Ramos (cell line): ENCODE results near the gene CNTN6.

ENCODE experiments used
- in situ Hi-C: fragments of 300-500 bp; cut with MboI; formaldehyde crosslinking; loops from one replicate; pipeline ENCODE4 v1.14.3; 2022; ENCODE audit warnings: low sequenced_read_pairs; ENCODE audit not compliant: unreplicated experiment

CNTN6 gene

DNA sequence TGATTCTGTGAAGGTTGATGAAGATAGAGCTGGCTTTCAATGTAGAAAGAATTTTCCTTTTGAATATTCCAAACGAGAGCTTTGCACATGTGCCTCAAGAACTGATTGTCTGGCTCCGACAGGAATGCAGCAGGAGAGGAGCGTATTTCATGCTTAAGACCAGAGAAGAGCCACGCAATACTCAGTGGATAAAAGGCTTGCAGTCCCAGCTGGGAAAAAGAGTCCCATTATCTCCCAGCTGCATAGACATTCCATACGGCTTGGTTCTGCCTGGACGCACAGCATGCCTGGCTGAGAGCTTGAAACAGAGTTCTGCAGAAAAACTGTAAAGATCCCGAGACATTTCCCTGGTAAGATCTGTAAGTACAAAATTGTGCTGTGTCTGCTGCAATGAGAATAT is at the start of gene CNTN6:
TSS of gene CNTN6 (plus strand) at position 254 of the 400 bp plus-strand sequence. CDS start 54,985 bp downstream, outside the sequence.
- in situ Hi-C loops = no loop called here

DNA sequence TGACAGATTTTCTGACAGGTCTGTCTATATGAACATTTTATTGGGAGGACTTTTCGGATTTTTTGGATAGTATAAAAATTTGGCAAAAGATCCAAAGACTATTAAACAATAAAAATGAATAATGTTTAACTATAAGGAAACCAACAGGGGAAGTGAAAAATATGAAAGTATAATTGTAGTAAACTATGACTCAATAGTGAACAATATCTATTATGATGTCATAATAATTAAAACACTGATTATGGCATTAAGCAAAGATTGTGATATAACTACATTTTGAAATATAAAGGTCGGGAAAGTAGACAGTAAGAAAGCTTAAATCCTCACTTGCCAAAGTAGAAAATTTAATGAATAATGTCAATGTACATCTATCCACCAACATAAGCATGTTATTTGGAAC is 44.3 kb upstream of the CNTN6 start:
- in situ Hi-C loops = no loop called here

DNA sequence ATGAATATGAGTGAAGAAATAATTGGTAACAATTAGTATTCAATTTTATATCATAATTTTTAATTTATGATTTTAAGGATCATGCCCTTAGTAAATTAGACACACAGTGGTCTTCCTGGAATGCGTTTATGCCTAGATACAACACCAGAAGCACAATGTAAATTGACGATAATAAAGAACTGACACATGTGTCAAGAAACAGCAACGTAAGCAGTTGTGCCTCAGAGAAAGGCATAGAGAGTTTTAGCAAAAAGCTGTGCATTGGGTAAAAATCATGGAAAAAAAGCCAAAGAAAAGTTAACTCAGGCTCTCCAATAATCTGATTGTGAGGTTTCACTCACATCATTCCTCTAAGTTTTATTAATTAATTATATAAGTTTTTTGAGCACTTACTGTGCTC is 37.0 kb upstream of the CNTN6 start:
- in situ Hi-C loops = no loop called here

DNA sequence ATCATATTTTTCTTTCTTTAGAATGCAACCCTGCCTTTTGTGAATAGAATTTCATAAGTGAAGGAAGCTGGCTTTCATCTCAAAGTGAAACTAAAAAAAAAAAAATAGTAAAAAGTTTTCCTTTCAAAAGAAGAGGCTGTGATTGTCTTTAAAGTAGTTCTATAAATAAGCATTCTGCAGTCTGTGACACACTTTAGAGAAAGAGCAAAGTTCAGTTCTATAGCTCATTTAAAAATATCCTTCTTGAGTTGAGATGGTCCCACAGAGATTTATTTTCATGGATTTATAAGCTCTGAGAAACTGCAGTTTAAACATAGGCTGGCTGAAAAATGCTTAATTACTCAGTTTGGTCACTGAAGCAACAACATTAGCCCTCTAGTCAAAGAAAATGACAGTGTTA is 36.1 kb upstream of the CNTN6 start:
- in situ Hi-C loops = no loop called here

DNA sequence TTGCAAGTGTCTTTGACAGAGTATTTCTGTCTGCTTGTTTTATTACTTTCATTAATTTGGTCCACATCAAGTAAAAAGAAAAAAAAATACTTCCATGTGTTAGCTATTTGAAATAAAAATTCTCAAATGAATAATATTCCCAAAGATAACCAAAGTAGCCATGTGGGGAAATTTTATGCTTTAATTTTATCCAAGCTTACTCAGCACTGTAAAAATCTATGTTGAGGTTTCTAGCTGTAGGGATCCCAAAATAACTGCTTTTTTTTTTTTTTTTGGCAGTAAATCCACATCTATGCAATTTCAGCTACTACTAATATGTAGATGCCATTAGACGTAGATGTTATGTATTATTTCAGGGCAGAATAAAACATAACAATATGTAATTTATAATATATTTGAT is 35.4 kb upstream of the CNTN6 start:
- in situ Hi-C loops = no loop called here

DNA sequence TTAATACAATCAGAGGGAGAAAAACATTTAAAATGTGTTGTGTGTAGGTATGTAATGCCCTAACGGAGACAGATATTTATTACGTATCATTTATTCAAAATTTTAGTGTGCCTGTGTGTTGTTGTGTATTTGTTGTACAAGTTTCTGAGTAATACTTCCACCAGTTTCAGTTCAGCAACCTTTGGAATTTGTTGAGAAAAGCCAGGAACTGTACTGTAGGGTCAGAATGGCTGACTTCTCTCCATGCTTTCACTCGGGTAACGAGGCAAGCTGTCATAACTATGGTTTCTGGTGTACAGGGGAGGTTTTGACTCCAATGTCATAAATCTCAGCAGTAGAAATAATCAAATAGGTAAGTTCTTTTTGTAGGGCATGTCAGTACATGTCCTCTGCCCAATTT is 23.8 kb upstream of the CNTN6 start:
- in situ Hi-C loops = no loop called here

DNA sequence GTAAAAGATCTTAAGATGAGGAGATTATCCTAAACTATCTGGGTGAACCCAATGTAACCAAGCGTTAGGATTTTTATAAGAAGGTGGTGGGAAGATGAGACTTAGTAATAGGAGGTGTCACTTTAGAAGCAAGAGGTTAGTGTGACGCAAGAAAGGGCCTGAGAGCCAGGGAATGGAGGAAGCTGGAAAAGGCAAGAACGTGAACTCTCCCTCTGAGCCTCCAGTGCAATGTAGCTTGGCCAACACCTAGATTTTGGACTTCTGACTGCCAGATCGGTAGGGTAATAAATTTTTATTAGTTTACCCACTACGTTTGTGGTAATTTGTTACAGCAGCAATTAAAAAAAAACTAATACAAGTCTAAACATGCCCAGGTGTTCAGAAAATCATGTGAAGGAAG is 20.8 kb upstream of the CNTN6 start:
- in situ Hi-C loops = no loop called here

DNA sequence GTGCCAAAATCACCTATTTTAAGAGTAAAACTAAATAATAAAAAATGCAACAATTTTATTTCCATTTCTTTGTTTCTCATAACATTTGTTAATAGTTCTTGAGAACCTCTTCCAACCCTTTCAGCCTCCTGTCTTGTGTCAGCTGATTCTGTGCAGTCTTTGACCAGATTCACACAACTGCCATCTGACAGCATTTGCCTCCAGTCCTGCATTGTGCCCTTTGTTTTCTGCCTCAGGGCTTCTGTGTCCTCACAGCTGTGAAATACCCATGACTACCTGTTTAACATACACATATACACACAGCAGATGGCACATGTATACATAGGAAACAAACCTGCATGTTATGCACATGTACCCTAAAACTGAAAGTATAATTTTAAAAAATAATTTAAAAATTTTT is 13.2 kb upstream of the CNTN6 start:
- in situ Hi-C loops = no loop called here

- in situ Hi-C loops = no loop called here
These were observed 10.7 kb upstream of the CNTN6 start for GRCh38 chr3:1082108-1082507.

DNA sequence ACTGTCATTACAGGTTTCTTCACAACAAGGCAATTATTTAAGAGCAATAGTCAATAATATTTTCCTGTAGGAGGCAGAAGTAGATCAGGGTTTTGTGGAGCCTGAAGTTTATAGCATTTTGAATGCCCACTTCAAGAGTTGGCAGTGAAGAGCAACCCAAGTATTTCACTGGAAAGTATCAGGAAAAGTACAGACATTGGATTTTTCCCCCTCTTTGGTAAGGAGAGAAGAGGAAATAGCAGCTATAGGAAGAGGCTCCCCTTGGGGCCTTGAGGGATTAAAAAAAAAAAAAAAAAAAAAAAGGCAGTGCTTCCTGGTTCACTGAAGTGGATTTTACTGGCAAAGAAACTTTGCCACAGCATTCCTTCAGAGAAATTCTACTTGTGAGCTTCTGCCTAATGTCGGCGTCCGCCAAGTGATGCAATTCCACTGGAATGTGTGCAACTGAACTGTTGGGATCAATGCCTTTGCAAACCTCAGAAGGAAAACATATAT is 5.7 kb upstream of the CNTN6 start:
- in situ Hi-C loops = no loop called here

GRCh38 chr3:1088503-1088902 is 4.3 kb upstream of the CNTN6 start:
- in situ Hi-C loops = no loop called here

DNA sequence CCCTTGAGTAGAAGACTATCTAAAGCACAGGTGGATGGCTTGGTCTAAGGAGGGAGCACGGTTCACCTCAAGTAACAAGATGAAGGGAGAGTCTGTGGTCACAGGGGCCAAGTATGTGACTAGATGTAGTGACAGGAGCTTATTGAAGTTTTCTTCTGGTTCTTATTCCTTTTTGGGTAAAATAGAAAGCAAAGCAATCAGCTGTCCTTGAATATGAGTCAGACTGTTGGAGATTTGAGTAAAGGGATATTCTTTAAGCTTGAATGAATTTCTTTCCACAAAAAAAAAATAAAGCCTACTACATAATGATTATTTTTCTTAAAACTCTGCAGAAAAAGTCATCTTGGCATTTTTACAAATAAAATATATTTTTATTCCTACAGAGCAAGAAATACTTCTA is 1.5 kb upstream of the CNTN6 start:
- in situ Hi-C loops = no loop called here

- in situ Hi-C loops = no loop called here
These were observed 763 bp upstream of the CNTN6 start for GRCh38 chr3:1092061-1092460.

DNA sequence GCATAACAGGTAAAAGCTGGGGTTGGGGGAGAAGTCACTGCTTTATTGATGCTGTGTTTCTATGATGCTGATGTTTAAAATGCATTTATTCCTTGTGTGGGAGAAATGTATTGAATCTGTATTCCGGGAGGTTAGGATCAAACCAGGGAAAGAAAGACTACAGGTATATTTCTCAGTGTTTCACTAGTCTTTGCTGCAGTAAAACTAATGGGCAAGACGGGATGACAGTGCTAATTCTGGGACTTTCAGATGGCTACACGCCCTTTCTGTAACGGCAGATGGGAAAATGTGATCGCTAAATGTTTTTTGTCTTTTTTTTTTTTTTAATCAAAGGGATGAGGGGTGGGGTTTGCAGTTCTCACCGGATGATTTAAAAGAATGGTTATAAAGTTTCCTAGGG is 393 bp downstream of the CNTN6 start:
- in situ Hi-C loops = no loop called here

- in situ Hi-C loops = no loop called here
These were observed 10.7 kb downstream of the CNTN6 start for GRCh38 chr3:1103525-1103924.

- in situ Hi-C loops = no loop called here
These were observed 25.1 kb downstream of the CNTN6 start for GRCh38 chr3:1117843-1118473.

DNA sequence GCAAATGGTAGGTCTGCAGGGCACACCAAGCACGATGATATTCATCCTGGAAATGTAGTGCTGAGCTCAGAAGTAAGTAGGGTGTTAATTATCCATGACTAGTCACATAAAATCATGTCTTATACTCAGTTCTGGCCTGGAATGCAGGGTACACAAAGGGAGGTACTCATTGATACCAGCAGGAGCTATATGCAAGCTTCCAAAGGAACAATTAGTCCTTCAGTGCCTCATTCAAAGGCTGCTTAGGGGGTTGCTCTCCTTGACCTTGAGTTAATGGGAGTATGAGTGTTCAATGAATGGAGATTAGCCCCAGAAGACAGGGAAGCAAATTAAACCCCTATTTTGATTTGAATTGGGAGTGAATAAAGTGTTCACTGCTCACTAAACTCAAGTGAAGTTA is 38.3 kb downstream of the CNTN6 start:
- in situ Hi-C loops = no loop called here

DNA sequence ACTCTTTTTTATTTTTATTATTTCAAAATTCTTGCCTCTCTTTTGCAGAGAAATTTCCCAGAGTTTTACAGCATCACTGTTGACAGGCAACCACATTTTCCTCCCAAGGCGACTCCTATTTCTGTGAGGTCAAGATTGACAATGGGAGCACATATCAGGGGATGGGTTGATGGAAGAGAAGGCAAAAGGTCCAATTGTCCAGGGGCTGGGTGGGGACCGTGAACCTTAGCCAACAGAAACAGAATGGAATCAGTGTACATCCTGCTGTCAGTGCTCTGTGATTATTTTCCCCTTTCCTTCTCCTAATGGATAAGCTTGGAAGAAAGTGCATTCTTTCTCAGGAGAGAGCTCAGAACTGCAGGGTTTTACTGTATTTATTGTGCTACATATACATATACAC is 42.4 kb downstream of the CNTN6 start:
- in situ Hi-C loops = no loop called here

GRCh38 chr3:1138036-1138435 is 45.2 kb downstream of the CNTN6 start:
- in situ Hi-C loops = no loop called here

- in situ Hi-C loops = no loop called here
These were observed 46.2 kb downstream of the CNTN6 start for GRCh38 chr3:1139071-1139470.

DNA sequence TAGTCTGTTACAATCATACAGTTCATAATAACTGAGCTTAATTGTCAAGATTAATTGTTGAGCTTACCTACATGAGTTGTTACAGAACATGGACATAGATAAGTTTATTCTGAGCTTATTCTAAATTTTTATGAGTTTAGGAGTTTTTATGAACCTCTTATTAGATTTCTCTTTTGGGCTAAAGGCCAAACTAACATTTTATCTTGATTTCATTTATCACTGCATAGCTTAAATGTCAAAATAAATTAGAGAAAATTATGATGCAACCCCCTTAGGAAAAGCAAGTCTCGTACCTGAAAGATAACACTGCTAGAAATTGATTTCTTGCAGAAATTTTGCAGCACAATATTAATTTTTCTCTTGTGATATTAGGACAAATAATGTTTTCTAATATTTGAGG is 54.5 kb downstream of the CNTN6 start:
- in situ Hi-C loops = no loop called here

GRCh38 chr3:1147819-1148218 is 55.0 kb downstream of the CNTN6 start:
- in situ Hi-C loops = no loop called here

DNA sequence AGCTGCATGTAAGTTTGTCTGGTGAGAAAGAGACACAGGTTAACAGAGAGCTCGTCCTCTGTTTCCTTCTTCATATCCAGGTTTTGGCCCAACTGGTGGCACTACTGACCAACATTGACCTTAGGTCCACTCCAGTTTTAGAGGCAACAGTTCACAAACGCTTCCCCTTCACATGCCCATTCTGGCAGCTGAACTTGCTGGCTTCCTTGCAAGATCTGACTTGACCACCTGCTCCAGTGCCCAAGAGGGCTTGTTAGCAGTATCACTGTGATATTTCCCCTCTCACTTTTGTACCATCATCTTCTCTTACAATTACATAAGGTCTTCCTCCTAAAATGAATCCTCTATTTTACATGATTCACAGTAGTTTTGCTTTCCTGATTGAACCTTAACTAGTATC is 71.3 kb downstream of the CNTN6 start:
- in situ Hi-C loops = no loop called here
